Activated CD4-positive, alpha-beta T cell treated with anti-CD3 and anti-CD28 coated beads for 48 hours (primary cell): Measurements from ENCODE around the gene HPCAL1.
"Not testable (repeated sequence)": the region's sequence is repeated elsewhere in the genome, so short reads cannot be mapped to it uniquely, and the experiment has no call there.

Experiments
- DNase-seq: peaks from one replicate; pipeline ENCODE4 v3.0.0-alpha.2; 2020

HPCAL1 gene

GRCh38 chr2:10285191-10285555 lies 17.5 kb upstream of the HPCAL1 start:
- DNase-seq = no peak

DNA sequence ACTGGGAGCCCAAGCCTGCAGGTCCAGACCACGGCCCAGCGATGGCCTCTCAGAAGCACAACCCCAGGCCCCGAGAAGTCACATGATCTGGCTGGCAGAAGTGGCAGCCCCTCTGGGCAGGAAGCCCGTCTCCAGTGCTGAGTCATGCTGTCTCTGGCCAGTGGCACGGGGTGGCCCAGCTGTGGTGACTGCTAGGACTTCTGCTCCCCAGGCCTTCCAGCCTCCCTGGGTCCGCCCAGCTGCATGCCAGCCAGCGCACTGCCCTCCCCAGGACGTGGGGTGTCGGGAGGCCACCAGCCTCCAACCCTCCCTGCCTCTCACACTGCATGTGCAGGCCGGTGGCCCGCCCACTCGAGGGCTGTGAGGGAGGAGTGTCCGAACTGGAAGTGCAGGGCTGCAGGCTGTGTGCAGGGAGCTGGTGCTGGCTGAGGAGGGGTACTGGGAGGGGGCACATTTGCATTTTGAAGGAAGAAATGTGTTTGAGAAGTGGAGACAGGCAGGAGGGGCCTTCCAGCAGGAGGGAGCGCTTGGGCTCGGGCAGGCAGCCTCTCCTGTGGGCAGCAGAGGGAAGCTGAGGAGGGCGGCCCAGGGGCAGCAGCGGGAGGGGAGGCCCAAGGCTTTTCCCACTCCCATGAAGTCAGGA lies 17.0 kb upstream of the HPCAL1 start:
- no peak for DNase-seq

GRCh38 chr2:10286216-10287037 lies 16.3 kb upstream of the HPCAL1 start:
- no peak for DNase-seq

DNA sequence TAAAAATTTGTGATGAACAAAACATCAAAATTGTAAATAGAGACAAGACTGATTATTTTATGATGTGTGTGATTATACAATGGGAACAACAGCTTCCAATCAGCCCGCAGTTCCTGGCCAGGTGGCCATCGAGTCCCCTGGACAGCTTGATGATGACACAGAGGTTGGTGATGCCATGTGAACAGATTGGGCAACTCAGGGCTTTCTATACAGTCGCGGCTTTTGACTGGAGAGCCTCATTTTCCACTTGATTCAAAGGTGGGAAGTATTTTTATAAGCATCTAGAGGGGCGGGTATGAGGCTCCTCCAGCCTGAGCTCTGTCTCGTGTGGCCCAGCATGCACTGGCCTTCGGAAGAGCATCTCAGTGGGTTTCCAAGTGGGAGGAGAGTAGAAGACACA lies 14.9 kb upstream of the HPCAL1 start:
- DNase-seq = no peak

GRCh38 chr2:10288606-10289005 lies 14.1 kb upstream of the HPCAL1 start:
- DNase-seq = no peak

GRCh38 chr2:10289352-10289751 lies 13.4 kb upstream of the HPCAL1 start:
- no peak for DNase-seq

GRCh38 chr2:10289891-10290290 lies 12.8 kb upstream of the HPCAL1 start:
- no peak for DNase-seq

DNA sequence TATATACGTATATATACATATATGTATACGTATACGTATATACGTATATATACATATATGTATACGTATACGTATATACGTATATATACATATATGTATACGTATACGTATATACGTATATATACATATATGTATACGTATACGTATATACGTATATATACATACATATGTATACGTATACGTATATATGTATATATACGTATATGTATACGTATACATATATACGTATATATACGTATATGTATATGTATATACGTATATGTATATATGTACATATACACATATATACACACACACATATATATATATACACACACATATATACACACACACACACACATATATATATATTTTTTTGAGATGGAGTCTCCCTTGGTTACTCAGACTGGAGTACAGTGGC lies 11.3 kb upstream of the HPCAL1 start:
- not testable (repeated sequence) for DNase-seq

DNA sequence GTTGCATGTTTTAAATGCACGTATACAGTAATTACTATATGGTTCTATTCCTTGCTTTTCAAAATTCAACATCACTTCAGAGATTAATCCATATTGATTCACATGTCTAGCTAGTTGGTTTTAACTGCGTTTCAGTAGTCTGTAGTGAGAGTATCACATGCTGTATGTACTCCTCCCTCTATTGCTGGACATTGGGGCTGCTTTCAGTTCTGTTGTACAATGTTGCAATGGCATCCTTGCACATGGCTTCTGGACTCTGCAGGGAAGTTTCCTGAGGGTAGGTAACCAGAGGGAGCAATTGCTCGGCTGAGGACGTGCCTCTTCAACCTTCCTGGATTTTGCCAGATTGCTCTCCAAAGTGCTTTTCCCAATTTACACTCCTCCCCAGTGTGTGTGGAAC lies 10.7 kb upstream of the HPCAL1 start:
- no peak for DNase-seq

- no peak for DNase-seq
Observed at GRCh38 chr2:10293603-10294002, 9.1 kb upstream of the HPCAL1 start.

GRCh38 chr2:10294077-10294476 lies 8.6 kb upstream of the HPCAL1 start:
- DNase-seq = no peak

GRCh38 chr2:10295649-10296048 lies 7.1 kb upstream of the HPCAL1 start:
- not testable (repeated sequence) for DNase-seq

- DNase-seq = no peak
Observed at GRCh38 chr2:10296142-10296541, 6.6 kb upstream of the HPCAL1 start.

DNA sequence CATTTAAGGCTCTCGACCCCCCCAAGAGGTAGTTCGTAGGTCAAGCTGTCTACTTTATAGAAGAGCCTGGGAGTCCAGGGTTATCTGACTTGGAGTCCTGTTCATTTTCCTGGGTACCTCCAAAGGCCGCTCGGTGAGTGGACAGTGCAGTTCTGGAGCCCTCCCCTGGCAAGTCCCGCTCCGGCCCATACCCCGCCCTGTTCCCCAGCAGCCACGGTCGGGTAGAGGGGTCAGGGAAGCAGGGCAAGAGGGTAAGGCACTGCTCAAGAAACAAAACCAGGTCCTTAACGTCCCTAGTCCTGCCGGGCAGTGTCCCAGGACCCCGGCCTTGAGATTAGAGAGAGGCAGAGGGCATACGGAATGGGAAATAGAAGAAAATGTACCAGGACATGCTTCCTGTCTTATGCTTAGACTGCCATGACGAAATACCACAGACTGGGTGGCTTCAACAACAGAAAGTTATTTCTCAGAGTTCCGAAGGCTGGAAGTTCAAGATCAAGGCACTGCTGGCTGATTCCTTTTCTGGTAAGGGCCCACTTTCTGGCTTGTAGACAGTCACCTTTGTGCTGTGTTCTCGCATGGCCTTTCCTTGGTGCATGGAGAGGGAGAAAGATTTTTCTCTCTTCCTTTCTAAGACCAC lies 5.4 kb upstream of the HPCAL1 start:
- DNase-seq = no peak

DNA sequence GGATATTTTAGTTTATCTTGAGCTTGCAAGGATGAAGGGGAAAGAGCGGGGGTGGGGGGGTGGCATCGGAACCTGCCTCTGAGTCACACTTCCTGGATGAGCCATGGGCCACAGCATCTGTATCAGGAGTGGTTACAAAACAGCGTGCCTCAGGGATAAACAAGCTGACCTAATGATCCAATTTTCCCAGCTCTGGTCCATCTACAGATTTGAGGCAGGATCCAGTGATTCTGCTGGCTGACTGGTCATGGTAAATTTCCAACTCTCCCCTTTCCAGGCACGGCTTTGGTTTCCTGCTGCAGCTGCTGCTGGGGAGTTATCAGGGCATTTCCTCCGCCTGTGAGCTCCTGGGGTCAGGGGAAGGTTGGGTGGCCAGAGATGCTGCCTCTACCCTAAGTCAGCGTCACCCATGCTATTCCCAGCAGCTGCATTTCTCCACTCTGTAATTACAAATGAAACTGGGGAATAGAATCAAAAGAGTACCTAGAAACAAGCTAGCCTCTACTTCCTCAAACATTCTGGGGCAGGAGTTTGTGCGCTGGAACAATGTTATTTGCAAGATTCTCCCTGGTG lies 4.7 kb upstream of the HPCAL1 start:
- peak; percentile 66 for DNase-seq

- not testable (repeated sequence) for DNase-seq
Observed at GRCh38 chr2:10298777-10299176, 3.9 kb upstream of the HPCAL1 start.

DNA sequence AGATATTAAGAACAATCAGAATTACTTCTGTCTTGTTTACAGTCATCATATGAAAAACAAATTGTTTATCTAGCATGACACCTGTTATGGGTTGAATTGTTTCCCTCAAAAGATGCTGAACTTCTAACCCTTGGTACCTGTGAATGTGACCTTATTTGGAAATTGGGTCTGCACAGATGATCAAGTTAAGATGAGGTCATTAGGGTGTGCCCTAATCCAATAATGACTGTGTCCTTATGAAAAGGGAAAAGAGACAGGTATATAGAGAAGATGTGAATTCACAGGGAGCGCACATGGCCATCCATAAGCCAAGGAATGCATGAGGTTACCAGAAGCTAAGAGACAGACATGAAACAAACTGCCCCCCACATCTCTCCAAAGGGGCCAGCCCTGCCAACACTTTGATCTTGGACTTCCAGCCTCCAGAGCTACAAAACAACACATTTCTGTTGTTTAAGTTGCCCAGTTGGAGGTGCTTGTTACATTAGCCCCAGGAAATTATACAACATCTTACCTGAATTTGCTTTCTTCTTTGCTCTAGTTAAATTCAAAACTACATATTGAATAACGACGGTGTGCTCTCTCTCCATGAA lies 2.3 kb upstream of the HPCAL1 start:
- no peak for DNase-seq

- peak; percentile 49 for DNase-seq
Observed at GRCh38 chr2:10300997-10301940, 1.4 kb upstream of the HPCAL1 start.

- DNase-seq = peak; percentile 40
Observed at GRCh38 chr2:10301941-10302478, 694 bp upstream of the HPCAL1 start.

GRCh38 chr2:10303181-10303693 lies 533 bp downstream of the HPCAL1 start:
- peak; percentile 41 for DNase-seq

- peak; percentile 54 for DNase-seq
Observed at GRCh38 chr2:10303694-10304378, 1.1 kb downstream of the HPCAL1 start.
